Measurements from ENCODE around the gene MCOLN3. TPM values are rescaled to one million over a fixed set of nuclear protein-coding genes. Genes with fewer than 3 reads are reported as not detected.

The MCOLN3 gene
- total RNA-seq, 2 donors from 2014 or later, result 10.1 to 12.6 TPM

DNA sequence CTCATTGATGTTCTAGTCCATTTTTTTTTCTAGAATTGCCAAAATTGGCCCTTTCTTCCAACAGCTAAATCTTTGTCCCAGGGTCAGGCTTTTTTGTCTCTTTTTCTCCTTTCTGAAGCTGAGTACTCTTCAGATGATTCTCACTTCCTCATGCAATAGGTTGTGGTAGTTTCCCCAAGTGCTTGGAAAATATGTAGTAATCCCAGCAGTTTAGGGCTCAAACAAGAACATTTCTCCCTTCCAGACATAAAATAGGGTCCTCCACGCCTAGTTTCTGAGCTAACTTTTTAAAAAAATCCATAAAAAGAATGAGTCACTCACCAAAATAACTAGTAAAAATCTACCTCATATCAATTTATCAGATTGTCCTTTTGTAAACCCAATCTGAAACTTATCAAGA is 10.0 kb upstream of the MCOLN3 start:
- no peaks in the 10 kb centered on the region for H3K9me3 Mint-ChIP-seq
- H3K4me1 Mint-ChIP-seq, result peaks cover 12% of the 10 kb centered on the region
- WGBS, 2 experiments (ENCODE audit: insufficient coverage in 1 of 2, insufficient read length in 1 of 2), result 77 to 83% methylated on average over 1 of the region's 1 CpG

DNA sequence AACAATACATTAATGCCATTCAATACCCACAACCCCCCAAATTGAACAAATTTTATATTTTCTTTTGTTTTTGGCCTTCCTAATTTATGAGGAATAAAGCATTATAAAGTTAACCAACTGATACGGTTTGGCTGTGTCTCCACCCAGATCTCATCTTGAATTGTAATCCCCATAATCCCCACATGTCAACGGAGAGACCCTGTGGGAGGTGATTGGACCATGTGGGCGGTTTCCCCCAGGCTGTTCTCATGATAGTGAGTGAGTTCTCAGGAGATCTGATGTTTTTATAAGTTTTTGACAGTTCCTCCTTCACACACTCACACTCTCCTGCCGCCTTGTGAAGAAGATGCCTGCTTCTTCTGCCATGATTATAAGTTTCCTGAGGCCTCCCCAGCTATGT is 6.4 kb upstream of the MCOLN3 start:
- Histone ChIP-seq H3K27me3 (ENCODE audit: control insufficient read depth, insufficient read depth, low read length, poor library complexity, severe bottlenecking) (peaks cover 20% of the 10 kb centered on the region), H3K9ac (ENCODE audit: extremely low read depth, low read length, poor library complexity, severe bottlenecking) (no peak overlapping the region), H3K27ac (ENCODE audit: low read depth, low read length) (no peak overlapping the region), H3K4me1 (ENCODE audit: control insufficient read depth, insufficient read depth, low read length) (no peaks in the 10 kb centered on the region), H3K36me3 (ENCODE audit: control insufficient read depth, insufficient read depth, low read length) (no peaks in the 10 kb centered on the region), H3K4me3 (ENCODE audit: low read length) (no peak overlapping the region), H3K9me3 (ENCODE audit: control insufficient read depth, low read length) (no peaks in the 10 kb centered on the region)
- peaks cover 18% of the 10 kb centered on the region for H3K27me3 Mint-ChIP-seq (ENCODE audit: insufficient read depth)
- 61% methylated on average over 4 of the region's 4 CpGs; no CpG with 5 or more reads in 1 of the 2 experiments for WGBS, 2 experiments (ENCODE audit: insufficient coverage in 1 of 2, insufficient read length in 1 of 2)
- no peak overlapping the region for H3K4me3 Mint-ChIP-seq
- H3K9me3 Mint-ChIP-seq, result no peaks in the 10 kb centered on the region
- H3K4me1 Mint-ChIP-seq, result peaks cover 10% of the 10 kb centered on the region
- TF ChIP-seq, protein P1, sequence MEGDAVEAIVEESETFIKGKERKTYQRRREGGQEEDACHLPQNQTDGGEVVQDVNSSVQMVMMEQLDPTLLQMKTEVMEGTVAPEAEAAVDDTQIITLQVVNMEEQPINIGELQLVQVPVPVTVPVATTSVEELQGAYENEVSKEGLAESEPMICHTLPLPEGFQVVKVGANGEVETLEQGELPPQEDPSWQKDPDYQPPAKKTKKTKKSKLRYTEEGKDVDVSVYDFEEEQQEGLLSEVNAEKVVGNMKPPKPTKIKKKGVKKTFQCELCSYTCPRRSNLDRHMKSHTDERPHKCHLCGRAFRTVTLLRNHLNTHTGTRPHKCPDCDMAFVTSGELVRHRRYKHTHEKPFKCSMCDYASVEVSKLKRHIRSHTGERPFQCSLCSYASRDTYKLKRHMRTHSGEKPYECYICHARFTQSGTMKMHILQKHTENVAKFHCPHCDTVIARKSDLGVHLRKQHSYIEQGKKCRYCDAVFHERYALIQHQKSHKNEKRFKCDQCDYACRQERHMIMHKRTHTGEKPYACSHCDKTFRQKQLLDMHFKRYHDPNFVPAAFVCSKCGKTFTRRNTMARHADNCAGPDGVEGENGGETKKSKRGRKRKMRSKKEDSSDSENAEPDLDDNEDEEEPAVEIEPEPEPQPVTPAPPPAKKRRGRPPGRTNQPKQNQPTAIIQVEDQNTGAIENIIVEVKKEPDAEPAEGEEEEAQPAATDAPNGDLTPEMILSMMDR (conservative IDR thresholded peaks at IDR 0.05), result peak; percentile 15
- no peak overlapping the region for H3K27ac Mint-ChIP-seq
- DNase-seq, result no peak
- H3K36me3 Mint-ChIP-seq (ENCODE audit: low read depth), result no peaks in the 10 kb centered on the region

More for the DNA sequence above, 10.0 kb upstream of the MCOLN3 start:
- H3K27ac ChIP-seq (ENCODE audit: low read depth, low read length), result no peak overlapping the region
- H3K9me3 ChIP-seq (ENCODE audit: control insufficient read depth, low read length), result no peaks in the 10 kb centered on the region
- no peak for DNase-seq
- peaks cover 22% of the 10 kb centered on the region for H3K27me3 Mint-ChIP-seq (ENCODE audit: insufficient read depth)
- no peaks in the 10 kb centered on the region for H3K36me3 Mint-ChIP-seq (ENCODE audit: low read depth)
- H3K27me3 ChIP-seq (ENCODE audit: control insufficient read depth, insufficient read depth, low read length, poor library complexity, severe bottlenecking), result peaks cover 7% of the 10 kb centered on the region
- peaks cover 3% of the 10 kb centered on the region for H3K4me1 ChIP-seq (ENCODE audit: control insufficient read depth, insufficient read depth, low read length)
- no peak overlapping the region for H3K4me3 Mint-ChIP-seq
- no peak overlapping the region for H3K4me3 ChIP-seq (ENCODE audit: low read length)
- H3K27ac Mint-ChIP-seq, result no peak overlapping the region
- TF ChIP-seq, protein P1 (conservative IDR thresholded peaks at IDR 0.05), result no peak
- no peak overlapping the region for H3K9ac ChIP-seq (ENCODE audit: extremely low read depth, low read length, poor library complexity, severe bottlenecking)
- no peaks in the 10 kb centered on the region for H3K36me3 ChIP-seq (ENCODE audit: control insufficient read depth, insufficient read depth, low read length)

DNA sequence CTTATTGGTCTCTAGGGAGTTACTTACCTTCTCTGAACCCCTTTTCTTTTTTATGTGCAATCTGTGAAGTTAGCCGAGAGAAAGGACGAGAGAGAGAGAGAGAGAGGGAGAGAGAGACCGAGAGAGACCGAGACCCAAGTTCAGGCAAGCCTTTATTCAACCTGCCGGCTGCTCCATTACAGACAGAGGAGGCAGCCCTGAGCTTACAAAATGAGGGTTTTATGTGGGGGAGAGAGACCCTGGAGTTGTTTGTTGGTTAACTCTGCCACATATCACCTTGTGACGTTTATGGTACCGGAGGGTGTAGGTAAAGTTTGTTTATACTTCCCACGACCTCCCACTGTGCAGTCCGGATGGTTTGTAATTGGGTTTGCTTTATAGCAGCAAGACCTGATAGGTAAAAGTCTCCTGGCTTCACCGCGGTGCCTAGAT is 1.5 kb upstream of the MCOLN3 start:
- DNase-seq, result peak; percentile 84
- H3K9me3 Mint-ChIP-seq, result no peaks in the 10 kb centered on the region
- H3K27ac Mint-ChIP-seq, result no peak overlapping the region
- H3K4me3 ChIP-seq (ENCODE audit: low read length), result no peak overlapping the region
- H3K4me1 Mint-ChIP-seq, result peaks cover 20% of the 10 kb centered on the region
- no peaks in the 10 kb centered on the region for H3K36me3 ChIP-seq (ENCODE audit: control insufficient read depth, insufficient read depth, low read length)
- TF ChIP-seq, protein P1 (conservative IDR thresholded peaks at IDR 0.05), result peak; percentile 21
- no peak overlapping the region for H3K27ac ChIP-seq (ENCODE audit: low read depth, low read length)
- no peaks in the 10 kb centered on the region for H3K4me1 ChIP-seq (ENCODE audit: control insufficient read depth, insufficient read depth, low read length)
- H3K27me3 Mint-ChIP-seq (ENCODE audit: insufficient read depth), result peaks cover 42% of the 10 kb centered on the region
- 7 to 10% methylated on average over 3 to 11 of the region's 11 CpGs for WGBS, 2 experiments (ENCODE audit: insufficient coverage in 1 of 2, insufficient read length in 1 of 2)
- no peaks in the 10 kb centered on the region for H3K9me3 ChIP-seq (ENCODE audit: control insufficient read depth, low read length)
- no peaks in the 10 kb centered on the region for H3K36me3 Mint-ChIP-seq (ENCODE audit: low read depth)
- peaks cover 65% of the 10 kb centered on the region for H3K27me3 ChIP-seq (ENCODE audit: control insufficient read depth, insufficient read depth, low read length, poor library complexity, severe bottlenecking)
- H3K9ac ChIP-seq (ENCODE audit: extremely low read depth, low read length, poor library complexity, severe bottlenecking), result no peak overlapping the region
- H3K4me3 Mint-ChIP-seq, result peak overlapping the region; percentile 64
